Small intestine (tissue), 7 donors: ENCODE results near the gene MAP2. TPM values are rescaled to one million over a fixed set of nuclear protein-coding genes. Genes with fewer than 3 reads are reported as not detected.

ENCODE experiments used
- DNase-seq, 2 donors: peaks; one replicate each; pipeline versions ENCODE4 v3.0.0 to v3.0.0-alpha.2; 2013
- FAIRE-seq: peaks from 2 replicates; lab custom pipeline; 2012; peaks lifted over from hg19 to GRCh38; lab: Jason Lieb, UNC
- H3K27ac ChIP-seq, 3 donors: one replicate each; pipeline ENCODE4 v1.5.1; 2013; ENCODE audit warnings: low read length in 2 of 3, mild to moderate bottlenecking in 2 of 3, control low read depth in 1 of 3, inconsistent platforms in 1 of 3, low read depth in 1 of 3, moderate library complexity in 1 of 3
- H3K27me3 ChIP-seq, 3 donors: one replicate each; pipeline ENCODE4 v1.6.1; 2013; ENCODE audit warnings: low read length in 3 of 3, inconsistent platforms in 1 of 3; ENCODE audit not compliant: control insufficient read depth in 3 of 3, insufficient read depth in 3 of 3
- H3K36me3 ChIP-seq, 3 donors: one replicate each; pipeline ENCODE4 v1.6.1; 2013; ENCODE audit warnings: low read length in 3 of 3, inconsistent platforms in 1 of 3, low read depth in 1 of 3, mild to moderate bottlenecking in 1 of 3, moderate library complexity in 1 of 3; ENCODE audit not compliant: control insufficient read depth in 3 of 3, insufficient read depth in 2 of 3
- H3K4me1 ChIP-seq, 3 donors: one replicate each; pipeline ENCODE4 v1.6.1; 2013; ENCODE audit warnings: low read length in 2 of 3, inconsistent platforms in 1 of 3, low read depth in 1 of 3, mild to moderate bottlenecking in 1 of 3, moderate library complexity in 1 of 3; ENCODE audit not compliant: control insufficient read depth in 3 of 3, insufficient read depth in 2 of 3
- H3K4me3 ChIP-seq, 3 donors: one replicate each; pipeline ENCODE4 v1.5.1; 2013; ENCODE audit warnings: low read length in 3 of 3, control low read depth in 1 of 3, inconsistent platforms in 1 of 3, low read depth in 1 of 3, mild to moderate bottlenecking in 1 of 3, moderate library complexity in 1 of 3
- H3K9me3 ChIP-seq, 2 donors: one replicate each; pipeline ENCODE4 v1.6.1; 2013; ENCODE audit warnings: low read depth in 1 of 2, low read length in 1 of 2; ENCODE audit not compliant: control insufficient read depth in 2 of 2, insufficient read depth in 1 of 2
- WGBS, 3 donors: extraction: QIAGEN DNeasy Blood & Tissue Kit; methylation state at CpG; one replicate each; pipeline ENCODE4 v1.1.7; 2013; 5-methylcytosine and 5-hydroxymethylcytosine counted together
- polyA plus RNA-seq, 4 donors: library from polyadenylated mRNA; stranded (reverse) in 3 of 4; unstranded in 1 of 4; fragments of 200-250 nt in 3 of 4; fragments of 120-200 nt in 1 of 4; gene quantifications; one replicate each; pipeline versions ENCODE4 v1.2.1 to v1.2.3, GENCODE V29; 2013
- donor health status: healthy with polysubstance abuse.
- donor health status: control.
- donor health status: control.
- donor health status: Bipolar disorder and iron deficiency.
- donor health status: healthy.

The MAP2 gene
- polyA plus RNA-seq, 4 donors = 0.22 to 3.2 (median 1.6) TPM

DNA sequence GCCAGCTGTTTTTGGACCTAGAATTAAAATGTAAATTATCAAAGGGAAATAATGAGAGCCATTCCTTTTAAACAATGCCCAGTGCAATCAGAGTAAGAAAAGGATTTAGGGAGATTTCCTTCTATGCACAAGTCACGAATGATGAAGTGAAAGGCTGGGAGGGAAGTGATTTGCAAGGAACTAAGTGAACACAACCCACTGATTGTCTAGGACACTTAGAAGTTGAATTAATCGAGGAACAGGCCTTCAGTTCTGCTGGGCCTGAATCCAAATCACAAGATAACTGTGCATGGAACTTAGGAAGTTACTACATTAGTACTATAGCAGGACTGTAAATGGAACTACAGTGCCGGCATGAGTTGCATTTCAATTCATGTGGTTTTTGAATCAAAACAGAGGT is 17.7 kb downstream of the MAP2 start:
- H3K4me3 ChIP-seq = no peak overlapping the region
- H3K36me3 ChIP-seq = no peaks in the 10 kb centered on the region
- FAIRE-seq (no peak), DNase-seq (no peak)
- 57 to 63% (median 60%) methylated on average over 3 of the region's 3 CpGs for WGBS, 3 donors
- H3K4me1 ChIP-seq = no peaks in the 10 kb centered on the region
- no peaks in the 10 kb centered on the region for H3K9me3 ChIP-seq
- H3K27me3 ChIP-seq = no peaks in the 10 kb centered on the region
- no peak overlapping the region for H3K27ac ChIP-seq

DNA sequence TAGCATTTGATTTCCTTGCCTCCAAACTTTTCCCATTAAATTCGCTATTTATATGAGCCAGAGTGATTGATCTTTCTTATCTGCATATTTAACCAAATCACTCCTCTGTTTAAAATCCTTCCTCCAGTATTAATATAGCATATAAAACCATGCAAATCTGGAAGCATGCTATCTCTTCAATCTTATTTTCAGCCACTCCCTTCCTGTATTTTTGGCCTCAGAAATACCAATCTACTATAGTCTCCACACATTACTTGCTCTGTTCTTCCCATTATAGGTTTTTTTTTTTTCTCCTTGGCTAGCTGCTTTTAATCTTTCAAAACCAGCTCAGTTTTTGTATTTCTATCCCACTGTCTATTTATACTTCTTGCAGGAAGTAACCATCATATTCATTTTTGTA is 19.1 kb downstream of the MAP2 start:
- 60 to 84% (median 79%) methylated on average over 1 of the region's 1 CpG for WGBS, 3 donors
- no peaks in the 10 kb centered on the region for H3K36me3 ChIP-seq
- H3K27me3 ChIP-seq = no peaks in the 10 kb centered on the region
- DNase-seq = no peak
- no peak for FAIRE-seq
- H3K9me3 ChIP-seq = no peaks in the 10 kb centered on the region
- no peak overlapping the region for H3K4me3 ChIP-seq
- no peaks in the 10 kb centered on the region for H3K4me1 ChIP-seq
- no peak overlapping the region for H3K27ac ChIP-seq

DNA sequence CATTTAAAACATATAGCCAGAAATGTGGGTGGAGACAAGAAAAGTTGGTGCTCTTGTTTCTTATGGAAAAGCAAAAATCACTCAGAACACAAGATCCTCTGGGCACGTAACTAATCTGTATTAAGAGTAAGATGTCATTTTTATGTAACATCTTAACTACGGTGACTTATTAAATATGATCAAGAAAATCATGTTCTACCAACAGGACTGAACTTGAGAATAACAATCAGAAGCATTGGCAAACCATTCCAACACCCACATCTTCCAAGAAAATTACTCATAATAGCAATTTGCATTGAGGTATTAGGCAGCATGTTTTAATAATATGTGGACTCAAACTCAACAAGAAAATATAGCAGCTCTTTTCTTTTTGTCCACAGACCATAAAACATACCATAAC is 21.6 kb downstream of the MAP2 start:
- Histone ChIP-seq H3K36me3 (no peaks in the 10 kb centered on the region), H3K9me3 (no peaks in the 10 kb centered on the region), H3K27ac (no peak overlapping the region), H3K27me3 (no peaks in the 10 kb centered on the region), H3K4me3 (no peak overlapping the region), H3K4me1 (no peaks in the 10 kb centered on the region)
- 85 to 94% (median 91%) methylated on average over 2 of the region's 2 CpGs for WGBS, 3 donors
- FAIRE-seq = no peak
- no peak for DNase-seq

DNA sequence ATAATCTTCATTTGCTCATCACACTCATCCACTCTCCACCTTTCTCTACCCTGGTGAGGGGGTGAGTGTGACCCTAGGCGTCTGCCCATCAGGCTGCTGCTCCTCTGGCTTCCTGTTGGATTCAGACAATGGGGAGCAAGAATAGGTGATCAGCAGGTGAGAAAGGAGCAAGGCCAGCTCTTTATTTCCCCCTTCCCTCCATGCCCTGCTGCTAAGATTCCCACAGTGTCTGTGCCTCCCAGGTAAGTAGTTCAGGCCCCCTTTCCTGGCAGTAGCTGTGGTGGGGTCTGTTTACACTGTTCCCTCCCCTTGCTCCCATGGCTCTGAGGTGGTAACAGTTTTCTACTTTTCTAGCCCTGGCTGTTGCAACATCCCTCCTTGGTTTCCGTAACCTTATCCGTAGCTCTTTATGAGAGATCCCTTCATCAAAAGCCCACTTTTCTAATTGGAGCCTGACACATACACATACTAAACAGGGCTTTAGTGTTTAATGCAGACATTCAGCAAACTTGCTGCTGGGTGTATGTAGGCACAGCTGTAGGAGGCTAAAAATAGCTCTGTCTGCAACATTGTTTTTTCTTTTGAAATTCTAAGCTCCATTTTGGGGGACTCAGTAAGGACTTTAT is 27.5 kb downstream of the MAP2 start:
- no peaks in the 10 kb centered on the region for H3K36me3 ChIP-seq
- no peak overlapping the region for H3K4me3 ChIP-seq
- H3K27ac ChIP-seq = no peak overlapping the region
- WGBS, 3 donors = 78 to 86% (median 83%) methylated on average over 3 of the region's 3 CpGs
- no peaks in the 10 kb centered on the region for H3K27me3 ChIP-seq
- no peaks in the 10 kb centered on the region for H3K9me3 ChIP-seq
- no peaks in the 10 kb centered on the region for H3K4me1 ChIP-seq
- FAIRE-seq (no peak), DNase-seq (no peak)

DNA sequence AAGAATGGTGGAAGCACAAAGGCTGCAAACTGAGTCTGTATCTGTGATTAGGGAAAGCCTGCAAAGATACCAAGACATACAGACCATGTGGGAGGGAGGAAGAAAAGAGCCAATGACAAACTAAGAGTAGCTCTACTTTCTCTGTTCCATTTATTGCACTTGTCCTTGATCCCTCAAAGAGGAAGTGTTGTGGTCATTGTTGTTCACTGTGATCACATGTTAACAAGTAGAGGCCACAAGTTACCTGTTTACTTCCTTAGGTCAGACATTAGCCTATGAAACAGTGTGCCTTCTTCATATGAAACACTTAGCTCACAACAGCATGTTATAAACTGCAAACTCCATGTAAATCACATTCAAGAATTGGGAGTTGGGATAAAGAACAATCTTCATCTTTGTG is 32.6 kb downstream of the MAP2 start:
- no peak for DNase-seq
- no peaks in the 10 kb centered on the region for H3K36me3 ChIP-seq
- H3K9me3 ChIP-seq = no peaks in the 10 kb centered on the region
- no peaks in the 10 kb centered on the region for H3K4me1 ChIP-seq
- H3K4me3 ChIP-seq = no peak overlapping the region
- FAIRE-seq = no peak
- no peak overlapping the region for H3K27ac ChIP-seq
- no peaks in the 10 kb centered on the region for H3K27me3 ChIP-seq

DNA sequence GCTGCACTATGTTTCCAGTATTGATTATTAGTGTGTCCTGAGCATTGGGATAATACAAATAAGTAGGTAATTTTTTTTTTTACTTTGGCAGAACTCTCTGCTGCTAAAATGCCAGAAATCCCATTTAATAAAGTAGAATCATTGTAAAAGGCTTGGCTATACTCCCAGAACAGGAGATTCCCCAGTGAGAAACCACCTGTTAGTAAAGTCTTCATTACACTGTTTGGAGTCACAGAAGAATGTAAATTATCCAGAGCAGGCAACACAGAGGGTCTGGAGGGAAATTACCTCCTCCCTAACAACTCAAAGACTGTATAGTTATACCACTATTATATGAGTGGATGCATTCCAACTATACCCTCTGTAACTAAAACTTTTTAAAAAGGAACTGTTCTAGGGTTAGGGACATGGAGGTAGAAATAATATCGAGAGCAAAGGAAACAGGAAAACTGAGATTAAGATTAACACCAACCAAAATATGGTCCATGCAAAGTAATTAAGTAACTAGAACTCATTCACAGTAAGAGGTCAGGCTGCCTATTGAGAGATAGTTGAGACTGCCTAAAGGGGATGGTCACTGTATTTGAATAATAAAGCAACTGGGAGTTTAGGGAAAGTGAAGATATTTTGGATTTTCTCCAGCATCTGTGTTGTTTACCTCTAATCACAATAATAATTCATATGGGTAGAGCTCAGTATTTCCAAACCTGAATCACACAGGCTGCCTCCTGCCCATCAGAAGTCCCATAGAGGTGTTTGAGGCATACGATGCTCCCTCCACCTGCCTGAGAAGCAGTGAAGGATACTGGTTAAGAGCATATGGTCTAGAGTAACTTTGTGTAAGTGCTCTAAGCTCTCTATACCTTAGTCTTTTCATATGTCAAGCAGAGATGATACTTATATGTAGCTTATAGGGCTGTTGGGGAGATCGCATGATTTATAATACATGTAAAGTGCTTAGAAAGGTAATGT is 34.4 kb downstream of the MAP2 start:
- Histone ChIP-seq H3K4me3 (no peak overlapping the region), H3K27ac (no peak overlapping the region), H3K9me3 (no peaks in the 10 kb centered on the region), H3K36me3 (no peaks in the 10 kb centered on the region), H3K4me1 (no peaks in the 10 kb centered on the region), H3K27me3 (no peaks in the 10 kb centered on the region)
- 70 to 76% (median 74%) methylated on average over 3 of the region's 3 CpGs for WGBS, 3 donors
- DNase-seq = no peak
- FAIRE-seq = no peak

DNA sequence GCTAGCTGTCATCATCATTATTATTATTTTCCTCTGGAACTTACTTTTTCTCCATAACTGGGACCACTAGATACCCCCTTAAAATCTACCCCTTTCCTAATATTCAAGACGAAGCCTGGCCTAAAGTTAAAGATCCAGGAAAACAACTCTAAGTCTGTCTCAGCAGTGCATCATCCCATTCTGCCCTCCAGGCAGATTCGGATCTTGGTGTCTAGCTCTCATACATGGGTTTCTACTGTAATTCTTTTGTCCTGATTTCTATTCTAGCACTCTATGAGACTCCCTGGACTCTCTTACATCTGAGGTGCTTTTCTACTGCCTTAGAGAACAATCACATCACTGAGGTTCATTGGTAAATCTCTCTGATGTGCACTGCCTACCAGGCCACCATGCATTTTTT is 35.5 kb downstream of the MAP2 start:
- no peak for DNase-seq
- FAIRE-seq = no peak
- Histone ChIP-seq H3K36me3 (no peaks in the 10 kb centered on the region), H3K4me1 (no peaks in the 10 kb centered on the region), H3K4me3 (no peak overlapping the region), H3K9me3 (no peaks in the 10 kb centered on the region), H3K27me3 (no peaks in the 10 kb centered on the region), H3K27ac (no peak overlapping the region)
- 86 to 92% (median 88%) methylated on average over 2 of the region's 2 CpGs for WGBS, 3 donors

DNA sequence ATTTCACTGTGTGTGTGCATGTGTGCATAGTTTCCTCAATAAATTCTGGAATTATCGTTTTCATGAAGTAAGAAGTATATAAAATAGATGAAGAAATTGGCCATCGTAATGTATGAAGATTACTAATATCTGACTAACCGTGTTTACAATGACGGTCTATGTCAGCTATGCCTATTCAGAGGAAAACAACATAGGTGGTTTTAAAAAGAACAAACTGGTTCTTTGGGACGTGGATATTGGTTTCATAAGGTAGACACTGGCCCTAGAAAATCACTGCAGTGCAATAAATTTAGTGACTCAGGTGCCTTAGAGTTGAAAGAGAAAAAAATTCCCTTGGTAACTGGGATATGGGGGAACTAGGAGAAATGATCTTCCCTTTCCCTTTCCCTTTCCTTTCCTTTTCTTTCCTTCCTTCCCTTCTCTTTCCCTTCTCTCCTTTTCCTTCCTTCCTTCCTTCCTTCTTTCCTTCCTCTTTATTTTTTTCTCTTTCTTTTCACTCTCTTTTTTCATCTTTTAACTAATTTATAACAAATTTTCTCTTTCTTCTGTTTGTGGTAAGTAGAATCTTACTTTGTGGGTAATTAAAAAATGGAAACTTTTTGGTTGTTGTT is 36.4 kb downstream of the MAP2 start:
- FAIRE-seq = no peak
- no peaks in the 10 kb centered on the region for H3K27me3 ChIP-seq
- 78 to 90% (median 80%) methylated on average over 5 of the region's 5 CpGs for WGBS, 3 donors
- DNase-seq = no peak
- no peaks in the 10 kb centered on the region for H3K36me3 ChIP-seq
- no peak overlapping the region for H3K27ac ChIP-seq
- no peak overlapping the region for H3K4me3 ChIP-seq
- H3K4me1 ChIP-seq = no peaks in the 10 kb centered on the region
- H3K9me3 ChIP-seq = no peaks in the 10 kb centered on the region
